ENCODE measurements around the gene GGT6.
"Not testable (repeated sequence)": the region's sequence is repeated elsewhere in the genome, so short reads cannot be mapped to it uniquely, and the experiment has no call there.

Gene GGT6

DNA sequence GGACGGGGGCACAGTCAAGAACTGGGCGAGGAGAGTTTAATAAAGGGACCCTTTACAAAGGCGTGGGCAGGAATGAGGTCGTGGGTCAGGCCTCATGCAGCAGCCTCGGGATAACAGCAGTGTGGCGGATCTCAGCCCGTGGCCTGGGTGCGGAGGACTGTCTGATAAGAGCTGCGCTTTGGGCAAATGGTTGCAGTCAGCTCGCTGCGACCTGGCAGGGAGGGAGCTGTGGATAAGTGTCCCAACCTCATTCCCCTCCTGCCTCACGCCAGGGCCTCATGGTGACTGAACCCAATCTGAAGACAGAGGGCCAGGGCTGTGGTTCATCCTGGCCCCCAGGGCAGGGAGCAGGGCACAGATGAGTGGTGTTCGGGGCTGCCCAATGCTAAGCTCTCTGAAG, 37.6 kb upstream of the GGT6 start:
- no peak overlapping the region for H3K27ac ChIP-seq

DNA sequence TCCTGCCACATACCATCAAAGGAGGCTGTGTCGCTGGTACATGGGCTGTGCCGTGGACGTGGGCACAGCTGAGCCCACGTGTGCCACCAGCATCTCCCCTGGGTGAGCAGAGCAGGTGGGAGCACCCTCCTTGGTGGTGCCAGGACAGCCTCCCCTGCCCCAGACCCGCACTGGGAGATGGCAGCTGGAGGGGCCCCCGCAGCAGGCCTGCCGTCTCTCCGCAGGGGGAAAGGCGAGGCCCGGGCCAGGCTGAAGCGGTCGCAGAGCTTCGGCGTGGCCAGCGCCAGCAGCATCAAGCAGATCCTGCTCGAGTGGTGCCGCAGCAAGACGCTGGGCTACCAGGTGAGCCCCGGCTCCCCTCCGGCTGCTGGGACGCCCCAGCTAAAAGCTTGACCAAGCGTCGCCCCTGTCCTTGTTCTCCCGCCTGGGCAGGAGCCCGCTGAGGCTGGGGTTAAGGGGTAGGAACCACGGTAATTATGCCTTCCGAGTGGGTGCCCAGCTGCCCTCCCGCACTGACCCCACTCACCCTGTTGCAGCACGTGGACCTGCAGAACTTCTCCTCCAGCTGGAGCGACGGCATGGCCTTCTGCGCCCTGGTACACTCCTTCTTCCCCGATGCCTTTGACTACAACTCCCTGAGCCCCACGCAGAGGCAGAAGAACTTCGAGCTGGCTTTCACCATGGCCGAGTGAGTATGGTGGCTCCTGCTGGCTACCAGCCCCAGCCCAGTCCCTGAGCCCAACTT, 36.4 kb upstream of the GGT6 start:
- Histone ChIP-seq H3K27ac (no peak overlapping the region), H3K4me3 (no peak overlapping the region)
- DNase-seq (ENCODE audit: low spot score) = no peak
- TF ChIP-seq, protein P1, sequence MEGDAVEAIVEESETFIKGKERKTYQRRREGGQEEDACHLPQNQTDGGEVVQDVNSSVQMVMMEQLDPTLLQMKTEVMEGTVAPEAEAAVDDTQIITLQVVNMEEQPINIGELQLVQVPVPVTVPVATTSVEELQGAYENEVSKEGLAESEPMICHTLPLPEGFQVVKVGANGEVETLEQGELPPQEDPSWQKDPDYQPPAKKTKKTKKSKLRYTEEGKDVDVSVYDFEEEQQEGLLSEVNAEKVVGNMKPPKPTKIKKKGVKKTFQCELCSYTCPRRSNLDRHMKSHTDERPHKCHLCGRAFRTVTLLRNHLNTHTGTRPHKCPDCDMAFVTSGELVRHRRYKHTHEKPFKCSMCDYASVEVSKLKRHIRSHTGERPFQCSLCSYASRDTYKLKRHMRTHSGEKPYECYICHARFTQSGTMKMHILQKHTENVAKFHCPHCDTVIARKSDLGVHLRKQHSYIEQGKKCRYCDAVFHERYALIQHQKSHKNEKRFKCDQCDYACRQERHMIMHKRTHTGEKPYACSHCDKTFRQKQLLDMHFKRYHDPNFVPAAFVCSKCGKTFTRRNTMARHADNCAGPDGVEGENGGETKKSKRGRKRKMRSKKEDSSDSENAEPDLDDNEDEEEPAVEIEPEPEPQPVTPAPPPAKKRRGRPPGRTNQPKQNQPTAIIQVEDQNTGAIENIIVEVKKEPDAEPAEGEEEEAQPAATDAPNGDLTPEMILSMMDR (IDR thresholded peaks at IDR 0.05) = no peak

More for the DNA sequence above, 37.6 kb upstream of the GGT6 start:
- H3K4me3 ChIP-seq = no peak overlapping the region
- DNase-seq (ENCODE audit: low spot score) = no peak
- TF ChIP-seq, protein P1 (IDR thresholded peaks at IDR 0.05) = no peak

DNA sequence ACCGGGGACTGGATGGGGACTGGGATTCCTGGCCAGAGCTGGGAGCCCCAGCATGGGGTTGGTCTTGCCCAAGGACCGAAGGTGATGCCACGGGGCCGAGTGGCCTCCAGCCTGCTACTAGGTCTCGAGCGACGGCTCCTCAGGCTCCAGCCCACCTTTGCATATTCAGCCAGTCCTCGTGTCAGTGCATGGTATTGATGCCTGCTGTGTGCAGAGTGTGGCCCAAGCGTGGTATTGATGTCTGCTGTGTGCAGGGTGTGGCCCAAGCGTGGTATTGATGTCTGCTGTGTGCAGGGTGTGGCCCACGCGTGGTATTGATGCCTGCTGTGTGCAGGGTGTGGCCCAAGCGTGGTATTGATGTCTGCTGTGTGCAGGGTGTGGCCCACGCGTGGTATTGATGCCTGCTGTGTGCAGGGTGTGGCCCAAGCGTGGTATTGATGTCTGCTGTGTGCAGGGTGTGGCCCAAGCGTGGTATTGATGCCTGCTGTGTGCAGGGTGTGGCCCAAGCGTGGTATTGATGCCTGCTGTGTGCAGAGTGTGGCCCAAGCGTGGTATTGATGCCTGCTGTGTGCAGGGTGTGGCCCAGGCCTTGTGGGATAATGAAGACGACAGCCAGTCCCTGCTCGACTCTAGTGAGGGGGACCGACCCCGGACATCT, 35.4 kb upstream of the GGT6 start:
- not testable (repeated sequence) for H3K27ac ChIP-seq; DNase-seq (ENCODE audit: low spot score); H3K4me3 ChIP-seq

DNA sequence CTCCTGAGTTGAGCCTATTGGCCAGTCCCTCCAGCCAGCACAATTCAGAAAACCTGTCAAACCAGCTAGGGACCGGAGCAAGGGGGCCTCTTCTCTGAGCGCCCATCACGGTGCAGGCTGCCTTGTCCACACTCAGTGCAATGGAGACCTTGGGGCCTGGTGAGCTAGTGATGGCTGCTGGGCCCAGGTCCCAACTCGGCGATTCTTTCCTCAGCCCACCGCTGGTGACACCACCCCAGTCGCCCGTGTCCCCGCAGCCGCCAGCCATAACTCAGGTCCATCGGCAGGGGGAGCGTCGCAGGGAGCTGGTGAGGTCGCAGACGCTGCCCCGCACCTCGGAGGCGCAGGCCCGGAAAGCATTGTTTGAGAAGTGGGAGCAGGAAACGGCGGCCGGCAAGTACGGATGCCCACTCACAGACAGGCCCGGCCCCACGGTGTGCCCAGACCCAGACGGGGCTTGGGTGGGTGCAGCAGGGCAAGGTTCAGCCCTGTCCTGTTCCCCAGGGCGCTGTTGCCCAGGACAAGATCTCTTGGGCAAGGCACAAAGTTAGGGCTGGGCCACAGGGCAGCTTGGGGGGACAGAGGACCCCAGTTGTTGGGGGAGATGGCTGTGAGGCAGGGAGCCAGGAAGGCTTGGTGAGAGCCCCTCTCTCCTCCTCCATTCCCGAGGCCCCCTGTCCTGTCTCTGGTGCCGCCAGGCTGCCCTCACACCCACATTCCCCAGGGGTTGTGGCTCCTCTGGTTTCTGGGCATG, 34.7 kb upstream of the GGT6 start:
- TF ChIP-seq, protein P1 (IDR thresholded peaks at IDR 0.05) = no peak
- no peak for DNase-seq (ENCODE audit: low spot score)
- H3K4me3 ChIP-seq = no peak overlapping the region
- H3K27ac ChIP-seq = no peak overlapping the region

DNA sequence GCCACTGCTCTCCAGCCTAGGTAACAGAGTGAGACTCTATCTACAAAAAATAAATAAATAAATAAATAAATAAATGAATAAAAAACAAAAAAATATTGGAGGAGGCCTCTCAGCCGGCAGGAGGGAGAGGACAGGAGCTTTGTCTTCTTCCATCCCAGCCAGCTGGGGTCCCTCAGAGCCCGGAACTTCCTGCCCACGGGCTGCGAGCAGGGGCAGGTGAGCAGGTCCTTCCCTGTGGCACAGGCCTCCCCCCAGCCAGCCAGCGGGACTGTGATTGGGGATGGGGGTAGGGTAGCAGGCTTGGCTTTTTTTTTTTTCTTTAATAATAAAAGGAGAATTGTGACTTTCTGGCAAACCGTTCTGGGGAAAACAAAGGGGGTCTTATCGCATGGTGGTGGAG, 34.0 kb upstream of the GGT6 start:
- Histone ChIP-seq H3K4me3 (no peak overlapping the region), H3K27ac (no peak overlapping the region)
- TF ChIP-seq, protein P1 (IDR thresholded peaks at IDR 0.05) = no peak
- no peak for DNase-seq (ENCODE audit: low spot score)

DNA sequence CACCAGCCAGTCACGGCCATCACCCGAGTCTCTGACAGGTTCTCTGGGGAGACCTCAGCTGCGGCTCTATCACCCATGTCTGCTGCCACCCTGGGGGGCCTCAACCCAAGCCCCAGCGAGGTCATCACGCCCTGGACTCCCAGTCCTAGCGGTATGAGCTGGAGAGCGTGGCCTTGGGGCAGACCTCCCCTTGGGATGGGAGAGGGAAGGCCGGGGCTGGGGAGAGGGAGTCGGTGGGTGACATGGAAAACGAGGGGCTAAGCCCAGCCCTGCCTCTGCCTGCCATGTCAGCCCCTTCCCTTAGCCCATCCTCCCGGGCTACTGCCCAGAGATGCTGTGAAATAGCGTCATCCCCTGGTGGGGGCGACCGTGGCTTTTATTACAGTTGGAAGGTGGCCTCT, 32.6 kb upstream of the GGT6 start:
- TF ChIP-seq, protein P1 (IDR thresholded peaks at IDR 0.05) = no peak
- DNase-seq (ENCODE audit: low spot score) = no peak
- Histone ChIP-seq H3K4me3 (no peak overlapping the region), H3K27ac (no peak overlapping the region)

DNA sequence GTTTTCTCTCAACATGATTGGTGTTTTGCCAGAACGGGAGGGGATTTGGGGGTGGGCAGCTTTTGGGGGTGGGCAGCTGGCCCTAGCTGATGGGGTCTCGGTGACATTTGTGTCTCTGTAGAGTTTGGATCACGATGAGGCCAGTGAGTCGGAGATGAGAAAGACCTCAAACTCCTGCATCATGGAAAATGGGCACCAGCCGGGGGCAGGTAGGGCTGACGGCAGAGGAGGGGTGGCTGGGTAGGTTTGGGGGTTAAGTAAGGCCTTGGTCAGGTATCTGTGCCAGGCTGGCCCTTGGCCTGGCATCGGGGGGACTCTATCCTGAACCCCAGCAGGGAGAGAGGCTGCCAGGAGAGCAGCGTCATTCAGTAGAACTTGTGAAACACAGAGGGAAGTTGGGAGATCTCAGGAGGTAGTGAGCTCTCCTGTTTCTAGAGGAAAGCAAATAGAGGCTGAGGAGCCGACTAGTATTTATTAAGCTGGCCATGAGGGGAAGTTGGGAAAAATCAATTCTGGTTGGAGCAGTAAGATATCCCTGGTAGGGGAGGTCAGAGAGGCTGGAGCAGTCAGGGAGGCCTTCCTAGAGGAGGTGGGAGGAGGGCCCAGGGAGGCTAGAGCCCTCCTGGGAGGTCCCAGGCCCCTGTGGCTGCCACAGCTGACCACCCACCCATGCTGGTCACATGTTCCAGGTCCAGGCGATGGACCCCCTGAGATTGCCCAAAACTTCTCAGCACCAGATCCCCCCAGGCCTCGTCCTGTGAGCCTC, 32.0 kb upstream of the GGT6 start:
- Histone ChIP-seq H3K4me3 (no peak overlapping the region), H3K27ac (no peak overlapping the region)
- DNase-seq (ENCODE audit: low spot score) = no peak
- TF ChIP-seq, protein P1 (IDR thresholded peaks at IDR 0.05) = no peak
